Lung (tissue), 12 donors: ENCODE measurements around the gene RAB3GAP1. TPM values are rescaled to one million over a fixed set of nuclear protein-coding genes. Genes with fewer than 3 reads are reported as not detected.

Experiments used
- ATAC-seq: fragments of 200-7000 bp; cut with Tn5 transposase; one replicate; pipeline ENCODE4 v1.9.1; 2020; ENCODE audit warnings: moderate number of reproducible peaks; ENCODE audit not compliant: insufficient read depth, low FRiP score
- DNase-seq, 3 donors: peaks; one replicate each; pipeline ENCODE4 v3.0.0-alpha.2; 2013 to 2017
- H3K27ac ChIP-seq, 2 donors: one replicate each; pipeline ENCODE4 v1.5.1; 2013; ENCODE audit warnings: mild to moderate bottlenecking in 2 of 2, moderate library complexity in 2 of 2, control low read depth in 1 of 2, inconsistent platforms in 1 of 2, low read depth in 1 of 2, low read length in 1 of 2
- H3K27me3 ChIP-seq, 3 donors: one replicate each; pipeline ENCODE4 v1.5.1; 2013; ENCODE audit warnings: low read length in 2 of 3; ENCODE audit not compliant: control insufficient read depth in 3 of 3, insufficient read depth in 3 of 3
- H3K36me3 ChIP-seq, 4 donors: one replicate each; pipeline ENCODE4 v1.5.1; 2013; ENCODE audit warnings: low read length in 4 of 4, mild to moderate bottlenecking in 1 of 4, moderate library complexity in 1 of 4; ENCODE audit not compliant: control insufficient read depth in 4 of 4, insufficient read depth in 4 of 4
- H3K4me1 ChIP-seq, 5 donors: one replicate each; pipeline ENCODE4 v1.5.1; 2013; ENCODE audit warnings: low read length in 5 of 5, mild to moderate bottlenecking in 2 of 5, moderate library complexity in 1 of 5; ENCODE audit not compliant: control insufficient read depth in 5 of 5, insufficient read depth in 5 of 5
- H3K4me3 ChIP-seq: one replicate; pipeline ENCODE4 v1.5.1; 2013; ENCODE audit warnings: mild to moderate bottlenecking, control low read depth, moderate library complexity
- H3K9ac ChIP-seq, 2 donors: one replicate each; pipeline ENCODE4 v1.5.1; 2013; ENCODE audit warnings: low read length in 2 of 2, control low read depth in 1 of 2; ENCODE audit not compliant: insufficient read depth in 1 of 2
- H3K9me3 ChIP-seq, 4 donors: one replicate each; pipeline ENCODE4 v1.5.1; 2013; ENCODE audit warnings: low read length in 3 of 4, mild to moderate bottlenecking in 1 of 4, moderate library complexity in 1 of 4; ENCODE audit not compliant: control insufficient read depth in 4 of 4, insufficient read depth in 3 of 4
- CTCF ChIP-seq: IDR thresholded peaks from 2 replicates; pipeline ENCODE4 v1.5.1; 2012; ENCODE audit warnings: mild to moderate bottlenecking; ENCODE audit errors: control extremely low read depth, extremely low read depth
- WGBS, 2 donors: extraction: QIAGEN DNeasy Blood & Tissue Kit; methylation state at CpG; one replicate each; pipeline ENCODE4 v1.1.7; 2013; 5-methylcytosine and 5-hydroxymethylcytosine counted together
- polyA plus RNA-seq, 2 donors: library from polyadenylated mRNA; stranded (reverse); fragments of 200-250 nt; gene quantifications; one replicate each; pipeline ENCODE4 v1.2.1, GENCODE V29; 2013
- total RNA-seq, 2 donors: library from RNA; depleted of rRNA in 1 of 2; stranded (reverse); fragments of >200 nt in 1 of 2; gene quantifications; one replicate each; pipeline ENCODE4 v1.2.1, GENCODE V29; 2014 to 2021
- donor health status: control.
- donor health status: control.
- donor health status: Bipolar disorder and iron deficiency.
- donor health status: healthy.
- donor health status: DM: yes; HTN: yes; CAD: no.

The RAB3GAP1 gene
- total and polyA plus RNA-seq, 4 donors: 15.2 to 107 (median 25.4) TPM

DNA sequence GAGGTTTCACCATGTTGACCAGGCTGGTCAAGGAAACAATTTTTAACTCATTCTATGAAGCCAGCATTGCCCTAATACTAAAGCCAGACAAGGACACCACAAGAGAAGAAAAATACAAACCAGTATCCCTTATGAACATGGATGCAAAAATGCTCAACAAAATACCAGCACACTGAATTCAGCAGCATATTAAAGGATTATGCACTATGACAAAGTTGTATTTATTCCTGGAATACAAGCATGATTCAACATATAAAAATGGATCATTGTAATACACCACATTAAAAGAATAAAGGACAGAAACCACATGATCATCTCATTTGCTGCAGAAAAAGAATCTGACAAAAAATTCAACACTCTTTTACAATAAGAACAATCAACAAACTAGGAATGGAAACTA, 138.7 kb downstream of the RAB3GAP1 start:
- Histone ChIP-seq H3K4me1 (no peaks in the 10 kb centered on the region), H3K36me3 (peaks cover 0 to 2% (median 0%) of the 10 kb centered on the region in 4 donors), H3K27me3 (no peaks in the 10 kb centered on the region), H3K27ac (no peak overlapping the region), H3K9me3 (peaks cover 0 to 6% (median 3%) of the 10 kb centered on the region in 4 donors), H3K9ac (no peak overlapping the region), H3K4me3 (no peak overlapping the region)
- ATAC-seq (no peak), DNase-seq (no peak)
- no peak for TF ChIP-seq CTCF

DNA sequence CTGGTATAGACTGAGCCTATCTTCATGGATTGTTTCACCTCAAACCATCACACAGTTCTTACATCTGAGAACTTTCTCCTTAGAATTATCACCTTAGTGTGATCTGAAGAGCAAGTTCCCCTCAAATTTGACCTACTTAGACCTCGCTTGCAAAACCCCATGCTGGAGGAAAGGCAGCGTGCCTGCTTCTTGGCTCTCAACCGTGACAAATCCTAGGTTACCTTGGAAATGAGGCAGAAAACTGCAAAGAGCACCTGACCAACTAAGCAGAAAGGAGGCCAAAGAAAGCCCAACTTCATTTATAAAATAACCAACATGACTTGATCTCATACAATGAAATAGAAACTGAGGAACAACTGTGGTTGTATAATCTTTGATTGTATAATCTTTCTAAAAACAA, 146.4 kb downstream of the RAB3GAP1 start:
- ATAC-seq (no peak), DNase-seq (no peak)
- Histone ChIP-seq H3K36me3 (peaks cover 0 to 2% (median 0%) of the 10 kb centered on the region in 4 donors), H3K9ac (no peak overlapping the region), H3K27me3 (no peaks in the 10 kb centered on the region), H3K9me3 (peaks cover 0 to 2% (median 0%) of the 10 kb centered on the region in 4 donors), H3K4me3 (no peak overlapping the region), H3K4me1 (peaks cover 0 to 9% (median 0%) of the 10 kb centered on the region in 5 donors), H3K27ac (no peak overlapping the region)
- 89 to 90% methylated on average over 3 of the region's 3 CpGs for WGBS, 2 donors
- no peak for TF ChIP-seq CTCF

GRCh38 chr2:135202751-135203150, 150.7 kb downstream of the RAB3GAP1 start:
- H3K27me3 ChIP-seq: no peaks in the 10 kb centered on the region
- no peak overlapping the region for H3K4me3 ChIP-seq
- DNase-seq (peak in 2 of 3 donors; percentile 37 to 80), ATAC-seq (no peak)
- peaks cover 0 to 11% (median 0%) of the 10 kb centered on the region in 5 donors for H3K4me1 ChIP-seq
- no peak overlapping the region for H3K9ac ChIP-seq
- no peak overlapping the region for H3K27ac ChIP-seq
- TF ChIP-seq CTCF: no peak
- H3K9me3 ChIP-seq: no peaks in the 10 kb centered on the region
- peaks cover 0 to 2% (median 0%) of the 10 kb centered on the region in 4 donors for H3K36me3 ChIP-seq

- WGBS, 2 donors: 94 to 98% methylated on average over 3 of the region's 3 CpGs
- DNase-seq: no peak
- Histone ChIP-seq H3K27me3 (no peaks in the 10 kb centered on the region), H3K27ac (no peak overlapping the region), H3K36me3 (peaks cover 0 to 2% (median 0%) of the 10 kb centered on the region in 4 donors), H3K4me1 (peaks cover 0 to 17% (median 0%) of the 10 kb centered on the region in 5 donors), H3K9ac (no peak overlapping the region), H3K9me3 (no peaks in the 10 kb centered on the region), H3K4me3 (no peak overlapping the region)
- no peak for ATAC-seq
- TF ChIP-seq CTCF: no peak
Measured at GRCh38 chr2:135203944-135204343, 151.9 kb downstream of the RAB3GAP1 start.
